Neuronal stem cell (in vitro differentiated cells): ENCODE measurements around the gene TMPRSS6.

ENCODE experiments used
- DNase-seq: peaks from one replicate; pipeline ENCODE4 v3.0.0-alpha.2; 2013; ENCODE audit warnings: low spot score
- H2AFZ ChIP-seq: one replicate; pipeline ENCODE4 v1.6.1; 2013; ENCODE audit warnings: mild to moderate bottlenecking, low read length, inconsistent platforms
- H2AK5ac ChIP-seq: 2 replicates; pipeline ENCODE4 v1.6.1; 2013; ENCODE audit warnings: low read depth, mild to moderate bottlenecking, inconsistent platforms, low read length, moderate library complexity, mixed read lengths
- H2BK120ac ChIP-seq: 2 replicates; pipeline ENCODE4 v1.6.1; 2013; ENCODE audit warnings: low read depth, mild to moderate bottlenecking, inconsistent platforms, low read length, moderate library complexity, mixed read lengths
- H2BK12ac ChIP-seq: one replicate; pipeline ENCODE4 v1.6.1; 2013; ENCODE audit warnings: low read length, inconsistent platforms
- H2BK15ac ChIP-seq: 2 replicates; pipeline ENCODE4 v1.6.1; 2013; ENCODE audit warnings: mild to moderate bottlenecking, low read length, inconsistent platforms, mixed read lengths
- H2BK5ac ChIP-seq: one replicate; pipeline ENCODE4 v1.6.1; 2013; ENCODE audit warnings: inconsistent platforms, mild to moderate bottlenecking, low read length, moderate library complexity
- H3K14ac ChIP-seq: one replicate; pipeline ENCODE4 v1.6.1; 2013; ENCODE audit warnings: low read length, inconsistent platforms
- H3K18ac ChIP-seq: 2 replicates; pipeline ENCODE4 v1.6.1; 2013; ENCODE audit warnings: low read length, inconsistent platforms
- H3K23ac ChIP-seq: 2 replicates; pipeline ENCODE4 v1.6.1; 2013; ENCODE audit warnings: low read depth, mild to moderate bottlenecking, mixed read lengths, low read length, inconsistent platforms; ENCODE audit not compliant: poor library complexity
- H3K27ac ChIP-seq: replicated peaks from 3 replicates; pipeline ENCODE4 v1.5.1; 2013; ENCODE audit warnings: low read length, inconsistent platforms
- H3K27me3 ChIP-seq, 3 experiments: 2 replicates each; pipeline ENCODE4 v1.6.1; 2013; ENCODE audit warnings: low read length in 3 of 3, mild to moderate bottlenecking in 2 of 3, inconsistent platforms in 1 of 3, low read depth in 1 of 3, mixed read lengths in 1 of 3, moderate library complexity in 1 of 3; ENCODE audit not compliant: control insufficient read depth in 3 of 3, insufficient read depth in 3 of 3
- H3K36me3 ChIP-seq, 2 donors: replicated peaks in 1 of 2; 2 replicates each; pipeline ENCODE4 v1.6.1; 2013; ENCODE audit warnings: low read length in 2 of 2; ENCODE audit not compliant: control insufficient read depth in 2 of 2, insufficient read depth in 2 of 2
- H3K4ac ChIP-seq: 2 replicates; pipeline ENCODE4 v1.6.1; 2013; ENCODE audit warnings: inconsistent platforms, mild to moderate bottlenecking, low read length, moderate library complexity
- H3K4me1 ChIP-seq, 2 donors: 1 replicate in 1 of 2; 2 replicates in 1 of 2; pipeline ENCODE4 v1.6.1; 2013; ENCODE audit warnings: low read length in 2 of 2, low read depth in 1 of 2; ENCODE audit not compliant: control insufficient read depth in 2 of 2, insufficient read depth in 1 of 2
- H3K4me2 ChIP-seq: one replicate; pipeline ENCODE4 v1.6.1; 2013; ENCODE audit warnings: mild to moderate bottlenecking, low read length, inconsistent platforms; ENCODE audit not compliant: insufficient read depth, poor library complexity, severe bottlenecking
- H3K4me3 ChIP-seq, 2 donors: 2 replicates each; pipeline ENCODE4 v1.5.1; 2013; ENCODE audit warnings: low read length in 2 of 2, mild to moderate bottlenecking in 2 of 2, inconsistent platforms in 1 of 2, moderate library complexity in 1 of 2
- H3K79me1 ChIP-seq: one replicate; pipeline ENCODE4 v1.6.1; 2013; ENCODE audit warnings: low read depth, mild to moderate bottlenecking, inconsistent platforms, low read length, moderate library complexity
- H3K9ac ChIP-seq: one replicate; pipeline ENCODE4 v1.6.1; 2013; ENCODE audit warnings: mild to moderate bottlenecking, low read depth, low read length, inconsistent platforms; ENCODE audit not compliant: poor library complexity
- H3K9me3 ChIP-seq, 2 donors: replicated peaks in 1 of 2; 2 replicates each; pipeline versions ENCODE3 to v1.6.1; 2013; ENCODE audit warnings: low read length in 2 of 2, mild to moderate bottlenecking in 2 of 2, inconsistent platforms in 1 of 2, low read depth in 1 of 2, mixed read lengths in 1 of 2, moderate library complexity in 1 of 2; ENCODE audit not compliant: control insufficient read depth in 2 of 2, insufficient read depth in 1 of 2
- H4K8ac ChIP-seq: one replicate; pipeline ENCODE4 v1.6.1; 2013; ENCODE audit warnings: low read depth, mild to moderate bottlenecking, inconsistent platforms, low read length, moderate library complexity
- H4K91ac ChIP-seq: one replicate; pipeline ENCODE4 v1.6.1; 2013; ENCODE audit warnings: low read length, low read depth, mild to moderate bottlenecking, inconsistent platforms; ENCODE audit not compliant: poor library complexity
- WGBS, 2 donors: extraction: QIAGEN DNeasy Blood & Tissue Kit; methylation state at CpG; one replicate each; pipeline ENCODE4 v1.1.7; 2013; ENCODE audit warnings: missing lambda C conversion rate in 2 of 2, mixed read lengths in 1 of 2; ENCODE audit not compliant: insufficient read length in 2 of 2, insufficient replicate concordance in 1 of 2; ENCODE audit errors: extremely low coverage in 2 of 2; 5-methylcytosine and 5-hydroxymethylcytosine counted together

Gene TMPRSS6

GRCh38 chr22:37058917-37059701 lies 50.4 kb downstream of the TMPRSS6 start:
- H3K9me3 ChIP-seq = peaks cover 0 to 2% of the 10 kb centered on the region in 2 donors
- H2AFZ ChIP-seq = no peak overlapping the region
- H4K8ac ChIP-seq = no peak overlapping the region
- H2BK12ac ChIP-seq = no peak overlapping the region
- no peak overlapping the region for H3K18ac ChIP-seq
- no peaks in the 10 kb centered on the region for H3K27me3 ChIP-seq
- no peak overlapping the region for H2BK5ac ChIP-seq
- H2AK5ac ChIP-seq = no peak overlapping the region
- H3K4me2 ChIP-seq = no peak overlapping the region
- H3K23ac ChIP-seq = peak overlapping the region; percentile 28
- no peaks in the 10 kb centered on the region for H3K4me1 ChIP-seq
- no peak overlapping the region for H3K4me3 ChIP-seq
- no peak overlapping the region for H2BK120ac ChIP-seq
- peaks cover 39 to 78% of the 10 kb centered on the region in 2 donors for H3K36me3 ChIP-seq
- H2BK15ac ChIP-seq = no peak overlapping the region
- no peak overlapping the region for H3K14ac ChIP-seq
- DNase-seq = no peak
- no peak overlapping the region for H3K4ac ChIP-seq
- no peak overlapping the region for H4K91ac ChIP-seq
- peaks cover 5% of the 10 kb centered on the region for H3K79me1 ChIP-seq
- WGBS, 2 donors = no CpG with 5 or more reads among the region's 28 CpGs
- peak overlapping the region; percentile 18 for H3K9ac ChIP-seq
- no peak overlapping the region for H3K27ac ChIP-seq

GRCh38 chr22:37057796-37058510 lies 51.6 kb downstream of the TMPRSS6 start:
- no peak overlapping the region for H4K91ac ChIP-seq
- H2BK120ac ChIP-seq = no peak overlapping the region
- H3K4ac ChIP-seq = no peak overlapping the region
- peaks cover 43 to 89% of the 10 kb centered on the region in 2 donors for H3K36me3 ChIP-seq
- no peak overlapping the region for H3K9ac ChIP-seq
- no peak overlapping the region for H2BK5ac ChIP-seq
- peaks cover 0 to 2% of the 10 kb centered on the region in 2 donors for H3K9me3 ChIP-seq
- H4K8ac ChIP-seq = no peak overlapping the region
- no peaks in the 10 kb centered on the region for H3K4me1 ChIP-seq
- no peak overlapping the region for H3K27ac ChIP-seq
- no peak overlapping the region for H2AFZ ChIP-seq
- peaks cover 5% of the 10 kb centered on the region for H3K79me1 ChIP-seq
- H2BK15ac ChIP-seq = no peak overlapping the region
- H3K23ac ChIP-seq = no peak overlapping the region
- H3K4me2 ChIP-seq = no peak overlapping the region
- DNase-seq = no peak
- no CpG with 5 or more reads among the region's 12 CpGs for WGBS, 2 donors
- H3K4me3 ChIP-seq = no peak overlapping the region
- no peaks in the 10 kb centered on the region for H3K27me3 ChIP-seq
- no peak overlapping the region for H3K14ac ChIP-seq
- H2BK12ac ChIP-seq = no peak overlapping the region
- H3K18ac ChIP-seq = no peak overlapping the region
- H2AK5ac ChIP-seq = no peak overlapping the region

- WGBS, 2 donors = no CpG with 5 or more reads among the region's 9 CpGs
- Histone ChIP-seq H3K18ac (no peak overlapping the region), H3K4me3 (no peak overlapping the region), H3K9me3 (peaks cover 0 to 2% of the 10 kb centered on the region in 2 donors), H2BK5ac (no peak overlapping the region), H3K14ac (no peak overlapping the region), H4K91ac (no peak overlapping the region), H3K4me1 (peaks cover 2 to 4% of the 10 kb centered on the region in 2 donors), H3K4ac (no peak overlapping the region), H3K79me1 (peaks cover 5% of the 10 kb centered on the region), H3K27ac (no peak overlapping the region), H4K8ac (no peak overlapping the region), H3K23ac (no peak overlapping the region), H2BK12ac (no peak overlapping the region), H3K27me3 (no peaks in the 10 kb centered on the region), H2BK15ac (no peak overlapping the region), H3K36me3 (peaks cover 43 to 92% of the 10 kb centered on the region in 2 donors), H2AK5ac (no peak overlapping the region), H2AFZ (no peak overlapping the region), H3K9ac (no peak overlapping the region), H3K4me2 (no peak overlapping the region), H2BK120ac (no peak overlapping the region)
- no peak for DNase-seq
Observed at GRCh38 chr22:37057226-37057625, 52.3 kb downstream of the TMPRSS6 start.

GRCh38 chr22:37056246-37056645 lies 53.3 kb downstream of the TMPRSS6 start:
- Histone ChIP-seq H3K4me2 (no peak overlapping the region), H3K9ac (no peak overlapping the region), H2AK5ac (no peak overlapping the region), H3K27ac (no peak overlapping the region), H2BK5ac (no peak overlapping the region), H4K91ac (no peak overlapping the region), H3K4me1 (peaks cover 4 to 6% of the 10 kb centered on the region in 2 donors), H2BK12ac (no peak overlapping the region), H3K79me1 (peaks cover 3% of the 10 kb centered on the region), H2BK120ac (no peak overlapping the region), H3K4me3 (no peak overlapping the region), H3K14ac (no peak overlapping the region), H3K27me3 (no peaks in the 10 kb centered on the region), H4K8ac (no peak overlapping the region), H2AFZ (no peak overlapping the region), H3K18ac (no peak overlapping the region), H3K4ac (no peak overlapping the region), H3K9me3 (peaks cover 0 to 2% of the 10 kb centered on the region in 2 donors), H3K36me3 (peaks cover 41 to 85% of the 10 kb centered on the region in 2 donors), H2BK15ac (no peak overlapping the region), H3K23ac (no peak overlapping the region)
- no CpG with 5 or more reads among the region's 13 CpGs for WGBS, 2 donors
- DNase-seq = no peak
